K562 (cell line): ENCODE data around the gene CTXN1. TPM values are rescaled to one million over a fixed set of nuclear protein-coding genes. Genes with fewer than 3 reads are reported as not detected.
A peak's percentile ranks its signal among the peaks of the same experiment; 100 is the strongest.

ENCODE experiments used
- ATF6 ChIP-seq: sonication (generic); formaldehyde crosslinking; IDR thresholded peaks from 2 replicates; pipeline ENCODE4 v1.4.0; 2020; ENCODE audit warnings: mild to moderate bottlenecking, missing genetic modification reagents
- C11orf30 ChIP-seq: fragments of 450-650 bp; IDR thresholded peaks from 2 replicates; pipeline ENCODE4 v1.6.1; 2016; ENCODE audit warnings: low read depth, mild to moderate bottlenecking
- CCAR2 ChIP-seq: fragments of 200-400 bp; formaldehyde crosslinking; IDR thresholded peaks from 2 replicates; pipeline ENCODE4 v1.6.1; 2017; ENCODE audit warnings: mild to moderate bottlenecking, low read depth, low read length
- CEBPZ ChIP-seq: fragments of 150-350 bp; IDR thresholded peaks from 2 replicates; pipeline ENCODE4 v1.6.1; 2014; ENCODE audit warnings: low read depth, mild to moderate bottlenecking, low read length, borderline replicate concordance
- ETV1 ChIP-seq: fragments of 450-650 bp; conservative IDR thresholded peaks from 2 replicates; pipeline ENCODE4 v1.6.1; 2016; ENCODE audit warnings: missing genetic modification characterization, control low read depth, low read depth, missing compliant biosample characterization
- FOXJ3 ChIP-seq: sonication (generic); formaldehyde crosslinking; IDR thresholded peaks from 2 replicates; pipeline ENCODE4 v1.4.0; 2020; ENCODE audit warnings: mild to moderate bottlenecking, missing genetic modification reagents
- HMGN3 ChIP-seq: IDR thresholded peaks from 2 replicates; pipeline ENCODE4 v1.6.1; 2011; ENCODE audit warnings: borderline replicate concordance, low read depth, mild to moderate bottlenecking, mixed read lengths, low read length; ENCODE audit not compliant: insufficient read length; ENCODE audit errors: extremely low read depth
- ILK ChIP-seq: fragments of 450-650 bp; IDR thresholded peaks from 2 replicates; pipeline ENCODE4 v1.6.1; 2016; ENCODE audit warnings: missing genetic modification characterization, low read depth, mild to moderate bottlenecking, missing compliant biosample characterization, moderate library complexity, borderline replicate concordance
- KLF16 ChIP-seq: IDR thresholded peaks from 2 replicates; pipeline ENCODE4 v1.6.1; 2016; ENCODE audit warnings: antibody characterized with exemption
- MED1 ChIP-seq: sonication (generic); formaldehyde crosslinking; IDR thresholded peaks from 2 replicates; pipeline ENCODE4 v1.8.1; 2023; ENCODE audit warnings: missing genetic modification reagents, borderline replicate concordance
- NFIX ChIP-seq: fragments of 250-450 bp; sonication (Bioruptor Pico); IDR thresholded peaks from 2 replicates; pipeline ENCODE4 v1.4.0; 2020; ENCODE audit warnings: low read depth, mild to moderate bottlenecking, moderate library complexity
- NFRKB ChIP-seq: fragments of 450-650 bp; IDR thresholded peaks from 2 replicates; pipeline ENCODE4 v1.6.1; 2016; ENCODE audit warnings: low read depth
- PHTF2 ChIP-seq: fragments of 250-450 bp; sonication (Bioruptor Pico); IDR thresholded peaks from 2 replicates; pipeline ENCODE4 v1.5.0; 2021; ENCODE audit warnings: mild to moderate bottlenecking
- PML ChIP-seq: IDR thresholded peaks from 2 replicates; pipeline ENCODE4 v1.6.1; 2012; ENCODE audit warnings: low read length, inconsistent platforms
- RBM39 ChIP-seq: fragments of 200-400 bp; formaldehyde crosslinking; optimal IDR thresholded peaks from 2 replicates; pipeline ENCODE3; 2018; ENCODE audit warnings: low read depth, low read length
- SMAD2 ChIP-seq: fragments of 150-350 bp; IDR thresholded peaks from 2 replicates; pipeline ENCODE4 v1.6.1; 2014; ENCODE audit warnings: low read depth, mild to moderate bottlenecking, low read length
- ZNF347 ChIP-seq: fragments of 450-650 bp; formaldehyde crosslinking; IDR thresholded peaks from 2 replicates; pipeline ENCODE4 v1.4.0; 2020; ENCODE audit warnings: low read depth, mild to moderate bottlenecking, moderate library complexity
- ZNF780A ChIP-seq: fragments of 250-450 bp; sonication (Bioruptor Pico); IDR thresholded peaks from 2 replicates; pipeline ENCODE4 v1.5.0; 2021; ENCODE audit warnings: mild to moderate bottlenecking
- ZSCAN32 ChIP-seq: fragments of 450-650 bp; formaldehyde crosslinking; IDR thresholded peaks from 2 replicates; pipeline ENCODE4 v1.4.0; 2020; ENCODE audit warnings: mild to moderate bottlenecking, moderate library complexity
- polyA plus RNA-seq, 8 experiments: library from polyadenylated mRNA; depleted of rRNA in 4 of 8; stranded (reverse) in 5 of 8; unstranded in 3 of 8; fragments of >200 nt; fragmentation: Nextera tagmentation in 2 of 8; fragmentation: Illumina TruSeq in 1 of 8; extraction: Ambion mirVana in 2 of 8; extraction: Trizol in 1 of 8; gene quantifications; 2 replicates each; pipeline versions ENCODE4 v1.2.1 to v1.2.3, GENCODE V29; 2011 to 2014; ENCODE audit warnings: inconsistent platforms in 1 of 8, missing spikeins in 1 of 8
- total RNA-seq, 7 experiments: library from RNA; depleted of rRNA in 6 of 7; stranded (reverse); fragments of >200 nt in 6 of 7; fragmentation: Illumina TruSeq in 2 of 7; extraction: Trizol in 2 of 7; gene quantifications; 2 replicates each; pipeline versions ENCODE4 v1.2.1 to v1.2.3, GENCODE V29; 2011 to 2021; ENCODE audit warnings: low replicate concordance in 1 of 7
- TF ChIP-seq, protein P1 (sequence below): fragments of 250-450 bp; sonication (Bioruptor Pico); IDR thresholded peaks from 2 replicates; pipeline ENCODE4 v1.4.0; 2020; ENCODE audit warnings: mild to moderate bottlenecking, moderate library complexity, borderline replicate concordance

The CTXN1 gene
- total and polyA plus RNA-seq, 9 of the 15 experiments (the other 6 are each of a cell fraction or from before 2014, with no cell fraction given) = 0.15 to 37.4 (median 1.8) TPM; not detected in 2

DNA sequence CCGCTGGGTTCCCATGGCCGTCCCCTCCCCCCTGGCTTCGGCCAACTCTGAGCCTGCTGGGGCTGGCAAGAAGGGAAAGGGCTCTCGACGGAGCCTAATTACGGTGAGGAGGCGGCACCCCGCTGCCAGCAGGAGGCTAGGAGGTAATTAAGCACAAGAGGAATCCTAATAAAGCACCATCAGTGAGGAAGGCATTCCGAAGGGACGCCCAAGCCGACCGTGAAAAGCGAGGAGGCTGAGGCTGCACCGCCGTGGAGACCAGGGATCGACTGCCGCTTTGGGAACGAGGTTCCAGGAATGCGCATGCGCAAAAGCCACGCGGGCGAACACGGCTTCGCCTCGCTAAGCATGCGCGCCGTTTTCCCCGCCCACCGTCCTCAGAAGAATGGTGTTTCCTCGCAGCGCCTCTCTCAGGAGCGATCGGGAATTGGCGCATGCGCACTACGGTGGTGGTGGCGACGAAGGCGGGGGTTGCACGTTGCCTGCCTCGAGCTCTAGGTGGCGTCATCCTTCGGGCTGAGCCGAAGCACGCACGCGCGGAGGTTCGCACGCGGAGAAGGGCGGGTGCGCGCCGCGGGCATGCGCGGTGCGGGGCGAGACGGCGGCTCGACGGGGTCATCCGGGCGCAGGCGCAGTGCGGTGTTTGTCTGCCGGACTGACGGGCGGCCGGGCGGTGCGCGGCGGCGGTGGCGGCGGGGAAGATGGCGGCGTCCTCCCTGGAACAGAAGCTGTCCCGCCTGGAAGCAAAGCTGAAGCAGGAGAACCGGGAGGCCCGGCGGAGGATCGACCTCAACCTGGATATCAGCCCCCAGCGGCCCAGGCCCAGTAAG is 22.5 kb downstream of the CTXN1 start, which contains the start of gene MAP2K7 (continued):
- TF ChIP-seq, protein P1, sequence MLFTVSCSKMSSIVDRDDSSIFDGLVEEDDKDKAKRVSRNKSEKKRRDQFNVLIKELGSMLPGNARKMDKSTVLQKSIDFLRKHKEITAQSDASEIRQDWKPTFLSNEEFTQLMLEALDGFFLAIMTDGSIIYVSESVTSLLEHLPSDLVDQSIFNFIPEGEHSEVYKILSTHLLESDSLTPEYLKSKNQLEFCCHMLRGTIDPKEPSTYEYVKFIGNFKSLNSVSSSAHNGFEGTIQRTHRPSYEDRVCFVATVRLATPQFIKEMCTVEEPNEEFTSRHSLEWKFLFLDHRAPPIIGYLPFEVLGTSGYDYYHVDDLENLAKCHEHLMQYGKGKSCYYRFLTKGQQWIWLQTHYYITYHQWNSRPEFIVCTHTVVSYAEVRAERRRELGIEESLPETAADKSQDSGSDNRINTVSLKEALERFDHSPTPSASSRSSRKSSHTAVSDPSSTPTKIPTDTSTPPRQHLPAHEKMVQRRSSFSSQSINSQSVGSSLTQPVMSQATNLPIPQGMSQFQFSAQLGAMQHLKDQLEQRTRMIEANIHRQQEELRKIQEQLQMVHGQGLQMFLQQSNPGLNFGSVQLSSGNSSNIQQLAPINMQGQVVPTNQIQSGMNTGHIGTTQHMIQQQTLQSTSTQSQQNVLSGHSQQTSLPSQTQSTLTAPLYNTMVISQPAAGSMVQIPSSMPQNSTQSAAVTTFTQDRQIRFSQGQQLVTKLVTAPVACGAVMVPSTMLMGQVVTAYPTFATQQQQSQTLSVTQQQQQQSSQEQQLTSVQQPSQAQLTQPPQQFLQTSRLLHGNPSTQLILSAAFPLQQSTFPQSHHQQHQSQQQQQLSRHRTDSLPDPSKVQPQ (CRISPR knock-in tag) = no peak; the same call in 1 of the 2 replicates
- TF ChIP-seq RBM39 = no peak
- TF ChIP-seq PHTF2 (CRISPR knock-in tag) = no peak
- TF ChIP-seq C11orf30 = peak; percentile 22; the same call in 1 of the 2 replicates
- no peak for TF ChIP-seq CEBPZ
- no peak for TF ChIP-seq ETV1
- TF ChIP-seq NFRKB = no peak
- peak; percentile 42; the same call in 1 of the 2 replicates for TF ChIP-seq KLF16
- no peak for TF ChIP-seq ZNF780A (CRISPR knock-in tag)
- TF ChIP-seq SMAD2 = no peak
- no peak for TF ChIP-seq MED1 (CRISPR knock-in tag)
- peak; percentile 68; the same call in 1 of the 2 replicates for TF ChIP-seq PML
- TF ChIP-seq ZNF347 = no peak
- no peak for TF ChIP-seq FOXJ3 (CRISPR knock-in tag)
- TF ChIP-seq HMGN3 = peak; percentile 73
- TF ChIP-seq NFIX (CRISPR knock-in tag) = no peak
- 0 out of 2 replicates have a peak, but pooled peaks have one; percentile 45 for TF ChIP-seq ATF6 (CRISPR knock-in tag)
- TF ChIP-seq CCAR2 = no peak
- no peak for TF ChIP-seq ZSCAN32 (CRISPR knock-in tag)
- TF ChIP-seq ILK (tag) = no peak
